Endothelial cell of umbilical vein (primary cell): ENCODE results near the gene ZNF181. TPM values are rescaled to one million over a fixed set of nuclear protein-coding genes. Genes with fewer than 3 reads are reported as not detected.
A peak's percentile ranks its signal among the peaks of the same experiment; 100 is the strongest.
"Not testable (repeated sequence)": the region's sequence is repeated elsewhere in the genome, so short reads cannot be mapped to it uniquely, and the experiment has no call there.

Source experiments
- Bru-seq: library from RNA; stranded (reverse); fragments of 400-500 nt; gene quantifications from one replicate; lab custom pipeline; 2021; lab: Mats Ljungman, UMichigan
- BruChase-seq, 2 experiments: library from RNA; stranded (reverse); fragments of 400-500 nt; gene quantifications; one replicate each; lab custom pipeline; 2021; lab: Mats Ljungman, UMichigan
- BruUV-seq: library from RNA; stranded (reverse); fragments of 400-500 nt; replicated peaks from 2 replicates; lab custom pipeline; 2021; lab: Mats Ljungman, UMichigan
- CTCF ChIA-PET: fragments of 300-600, 350-600 bp; sonication (Branson Sonifier 250); formaldehyde crosslinking; loops from one replicate; lab custom pipeline; 2021; ENCODE audit warnings: antibody characterized with exemption, inconsistent platforms; lab: Charles Lee
- POLR2A ChIA-PET: fragments of 300-600, 350-600 bp; sonication (Branson Sonifier 250); formaldehyde crosslinking; loops from one replicate; lab custom pipeline; 2021; ENCODE audit warnings: antibody characterized with exemption, inconsistent platforms; lab: Charles Lee
- DNase-seq: peaks from one replicate; pipeline ENCODE4 v3.0.0-alpha.2; 2011; ENCODE audit warnings: low read depth, low spot score
- FAIRE-seq: peaks from 2 replicates; lab custom pipeline; 2011; peaks lifted over from hg19 to GRCh38; lab: Jason Lieb, UNC
- H2AFZ ChIP-seq: 2 replicates; pipeline ENCODE4 v1.6.0; 2012; ENCODE audit warnings: low read depth, low read length, control low read depth, inconsistent platforms
- H3K27ac ChIP-seq: 2 replicates; pipeline ENCODE4 v1.5.1; 2011; ENCODE audit warnings: low read depth, mild to moderate bottlenecking, control low read depth, low read length, moderate library complexity; ENCODE audit not compliant: insufficient read depth
- H3K27me3 ChIP-seq, 2 experiments: 2 replicates each; pipeline versions ENCODE4 v1.6.0 to v1.6.1; 2011; ENCODE audit warnings: low read length in 2 of 2, mixed read lengths in 1 of 2; ENCODE audit not compliant: control insufficient read depth in 2 of 2, insufficient read depth in 2 of 2
- H3K36me3 ChIP-seq, 2 experiments: 2 replicates in 1 of 2; 3 replicates in 1 of 2; pipeline ENCODE4 v1.5.1; 2011; ENCODE audit warnings: low read length in 2 of 2, mild to moderate bottlenecking in 1 of 2, moderate library complexity in 1 of 2; ENCODE audit not compliant: control insufficient read depth in 2 of 2, insufficient read depth in 2 of 2; ENCODE audit errors: extremely low read depth in 1 of 2
- H3K4me1 ChIP-seq: 3 replicates; pipeline ENCODE4 v1.5.1; 2011; ENCODE audit warnings: mild to moderate bottlenecking, low read length; ENCODE audit not compliant: control insufficient read depth, insufficient read depth; ENCODE audit errors: extremely low read depth
- H3K4me2 ChIP-seq: 2 replicates; pipeline ENCODE4 v1.6.1; 2011; ENCODE audit warnings: low read length, control low read depth, mixed read lengths; ENCODE audit not compliant: insufficient read depth
- H3K4me3 ChIP-seq, 3 experiments: fragments of 200-600 bp in 1 of 3; sonication (generic), shearing (Covaris generic) in 1 of 3; replicated peaks in 1 of 3; 2 replicates each; pipeline ENCODE4 v1.5.1; 2011 to 2016; ENCODE audit warnings: control low read depth in 3 of 3, low read length in 3 of 3, mild to moderate bottlenecking in 2 of 3, inconsistent platforms in 1 of 3, low read depth in 1 of 3, moderate library complexity in 1 of 3; ENCODE audit not compliant: insufficient read depth in 1 of 3
- H3K79me2 ChIP-seq: 2 replicates; pipeline ENCODE4 v1.6.0; 2012; ENCODE audit warnings: low read length, inconsistent platforms; ENCODE audit not compliant: control insufficient read depth, insufficient read depth
- H3K9ac ChIP-seq: replicated peaks from 2 replicates; pipeline ENCODE3; 2011; ENCODE audit warnings: low read length, control low read depth; ENCODE audit not compliant: insufficient read depth; ENCODE audit errors: extremely low read depth
- H3K9me1 ChIP-seq: replicated peaks from 3 replicates; pipeline ENCODE4 v1.6.0; 2011; ENCODE audit warnings: mild to moderate bottlenecking, low read length; ENCODE audit not compliant: control insufficient read depth, insufficient read depth; ENCODE audit errors: extremely low read depth
- H3K9me3 ChIP-seq: replicated peaks from 2 replicates; pipeline ENCODE4 v1.5.1; 2012; ENCODE audit warnings: low read length, inconsistent platforms; ENCODE audit not compliant: control insufficient read depth, insufficient read depth
- H4K20me1 ChIP-seq: replicated peaks from 2 replicates; pipeline ENCODE3; 2011; ENCODE audit warnings: mild to moderate bottlenecking, low read length; ENCODE audit not compliant: control insufficient read depth, insufficient read depth; ENCODE audit errors: extremely low read depth
- CTCF ChIP-seq, 2 donors: IDR thresholded peaks; 1 replicate in 1 of 2; 2 replicates in 1 of 2; pipeline ENCODE4 v1.5.1; 2011; ENCODE audit warnings: low read length in 2 of 2, mild to moderate bottlenecking in 2 of 2, moderate library complexity in 2 of 2, control low read depth in 1 of 2, inconsistent platforms in 1 of 2, low read depth in 1 of 2; ENCODE audit not compliant: insufficient read depth in 1 of 2; ENCODE audit errors: extremely low read depth in 1 of 2
- FOS ChIP-seq: IDR thresholded peaks from 2 replicates; pipeline ENCODE4 v1.6.1; 2011; ENCODE audit warnings: mild to moderate bottlenecking, low read length, moderate library complexity, borderline replicate concordance; ENCODE audit not compliant: insufficient read depth
- GATA2 ChIP-seq: IDR thresholded peaks from 2 replicates; pipeline ENCODE4 v1.7.0; 2011; ENCODE audit warnings: low read depth, mild to moderate bottlenecking, moderate library complexity, mixed read lengths, low read length; ENCODE audit not compliant: insufficient read length, insufficient read depth
- POLR2A ChIP-seq: IDR thresholded peaks from 2 replicates; pipeline ENCODE4 v1.6.1; 2012; ENCODE audit warnings: low read depth, mild to moderate bottlenecking, control low read depth, low read length
- POLR2AphosphoS5 ChIP-seq: IDR thresholded peaks from 2 replicates; pipeline ENCODE4 v1.6.1; 2012; ENCODE audit warnings: low read depth, mild to moderate bottlenecking, control low read depth, low read length, moderate library complexity; ENCODE audit not compliant: insufficient read depth
- dilution Hi-C: fragments of 300-500 bp; cut with MboI; formaldehyde crosslinking; loops from one replicate; pipeline ENCODE4 v1.15.0; 2019; ENCODE audit warnings: low sequenced_read_pairs; ENCODE audit not compliant: extremely low pct_ligation_motif_present
- intact Hi-C: fragments of 100-400 bp; cut with micrococcal nuclease; formaldehyde crosslinking; loops from one replicate; pipeline ENCODE4 v1.10.0; 2022
- long read RNA-seq: library from polyadenylated mRNA; stranded (forward); transcript quantifications from one replicate; pipeline ENCODE4 v2.0.0, GENCODE V29; 2021
- polyA minus RNA-seq, 3 experiments: library from RNA; depleted of rRNA, polyadenylated mRNA; stranded (reverse); fragments of >200 nt; gene quantifications; 1 replicate in 1 of 3; 2 replicates in 2 of 3; pipeline ENCODE4 v1.2.3, GENCODE V29; 2011
- polyA plus RNA-seq, 4 experiments: library from polyadenylated mRNA; depleted of rRNA in 3 of 4; stranded (reverse) in 3 of 4; unstranded in 1 of 4; fragments of >200 nt; gene quantifications; 2 replicates each; pipeline versions ENCODE4 v1.2.1 to v1.2.3, GENCODE V29; 2011 to 2012; ENCODE audit warnings: missing spikeins in 1 of 4
- total RNA-seq: library from RNA; stranded (reverse); gene quantifications from 2 replicates; pipeline ENCODE4 v1.2.3, GENCODE V29; 2021

Gene ZNF181
- 5.0 and 5.1 TPM in 2 replicates for total RNA-seq
- 4.1 and 4.7 TPM in 2 replicates for polyA plus RNA-seq
- polyA plus RNA-seq (2011; cell fraction: cytosol; rRNA removed) = 3.7 and 4.0 TPM in 2 replicates
- 5.5 and 8.4 TPM in 2 replicates for polyA plus RNA-seq (2011; cell fraction: nucleus; rRNA removed)
- 5.3 and 5.4 TPM in 2 replicates for polyA plus RNA-seq (2012)
- polyA minus RNA-seq = 2.0 and 3.6 TPM in 2 replicates
- 5.7 TPM for polyA minus RNA-seq (2011; cell fraction: cytosol; rRNA and poly(A)+ RNA removed)
- polyA minus RNA-seq (2011; cell fraction: nucleus; rRNA and poly(A)+ RNA removed) = 5.2 and 7.8 TPM in 2 replicates
- Bru-seq, nascent RNA = percentile 58 among the genes with signal in this experiment
- percentile 37 among the genes with signal in this experiment for BruChase-seq, experiment 1, labeled RNA remaining after a 6-hour chase
- percentile 54 among the genes with signal in this experiment for BruChase-seq, experiment 2, labeled RNA remaining after a 2-hour chase
- long read RNA-seq, full-length matches to known transcripts = 3 of 22 reads
- long read RNA-seq, partial matches to known transcripts = 1 of 22 reads
- long read RNA-seq, other reads (novel, unspliced or antisense) = 18 of 22 reads

- no peaks in the 10 kb centered on the region for H3K36me3 ChIP-seq
- H2AFZ ChIP-seq = peak within 1 kb of the TSS; percentile 99
- CTCF ChIA-PET = interaction anchor here (1.1 kb wide), 2 partner anchors 38 to 105 kb away, joined by 3 to 5 read pairs; no protein-coding TSS in a partner anchor
- H4K20me1 ChIP-seq = no peaks in the 10 kb centered on the region
- DNase-seq = peak; percentile 90
- POLR2A ChIA-PET = interaction anchor here (0.6 kb wide), 1 partner anchor 407 kb away, joined by 5 read pairs; no protein-coding TSS in a partner anchor
- H3K9me1 ChIP-seq = no peaks in the 10 kb centered on the region
- H3K9me3 ChIP-seq = no peaks in the 10 kb centered on the region
- intact Hi-C loops (loop anchor here (1.0 to 10.0 kb wide), 4 partner anchors 39 to 229 kb away; partner anchors contain the start of genes SCGB2B2, ZNF30, ZNF302 and ZNF599), dilution Hi-C loops (no loop called here)
- peak; percentile 94 for FAIRE-seq
- H3K4me2 ChIP-seq = peak within 1 kb of the TSS; percentile 91
- H3K9ac ChIP-seq = peak within 1 kb of the TSS; percentile 84
- peak within 1 kb of the TSS; percentile 64 to 82 (median 75) for H3K4me3 ChIP-seq
- no peaks in the 10 kb centered on the region for H3K27me3 ChIP-seq
- no TSS peak for BruUV-seq
- TF ChIP-seq FOS (no peak), GATA2 (no peak), CTCF (IDR thresholded peaks at IDR 0.05; ENCODE audit: extremely low read depth in 1 of 2, insufficient read depth in 1 of 2, low read depth in 1 of 2, low read length in 2 of 2) (no peak), POLR2A (peak; percentile 54), POLR2AphosphoS5 (peak; percentile 72)
- peak within 1 kb of the TSS; percentile 85 for H3K27ac ChIP-seq
- H3K4me1 ChIP-seq = peaks cover 3% of the 10 kb centered on the region
- no peaks in the 10 kb centered on the region for H3K79me2 ChIP-seq
Observed at GRCh38 chr19:34733746-34734536, at the start of gene ZNF181. Gene ZNF181 (plus strand): TSS chr19:34734243. CDS start chr19:34735038, 795 bp downstream.

GRCh38 chr19:34685266-34685665, 48.8 kb upstream of the ZNF181 start:
- H4K20me1 ChIP-seq, intact Hi-C loops, H3K27me3 ChIP-seq, BruUV-seq, H3K79me2 ChIP-seq, DNase-seq, H2AFZ ChIP-seq, H3K9ac ChIP-seq, H3K4me2 ChIP-seq, H3K4me3 ChIP-seq, H3K9me1 ChIP-seq, FAIRE-seq, H3K4me1 ChIP-seq, dilution Hi-C loops, H3K9me3 ChIP-seq, POLR2A ChIA-PET, H3K27ac ChIP-seq, CTCF ChIA-PET: not testable (repeated sequence)
- H3K36me3 ChIP-seq = peaks cover 5 to 15% of the 10 kb centered on the region in 2 experiments
